Measurements from ENCODE around the gene SBK2. TPM values are rescaled to one million over a fixed set of nuclear protein-coding genes. Genes with fewer than 3 reads are reported as not detected.

SBK2 gene
- total RNA-seq, 6 experiments from 2014 or later: not detected

- Mint-ChIP-seq H3K36me3 (ENCODE audit: low read depth) (no peaks in the 10 kb centered on the region), H3K27ac (no peak overlapping the region), H3K4me1 (ENCODE audit: low read depth) (no peaks in the 10 kb centered on the region), H3K9me3 (peaks cover 6% of the 10 kb centered on the region; the same call in 1 of the 2 replicates), H3K4me3 (no peak overlapping the region), H3K27me3 (ENCODE audit: insufficient read depth) (peaks cover 17% of the 10 kb centered on the region)
- DNase-seq: no peak
- TF ChIP-seq, protein P1, sequence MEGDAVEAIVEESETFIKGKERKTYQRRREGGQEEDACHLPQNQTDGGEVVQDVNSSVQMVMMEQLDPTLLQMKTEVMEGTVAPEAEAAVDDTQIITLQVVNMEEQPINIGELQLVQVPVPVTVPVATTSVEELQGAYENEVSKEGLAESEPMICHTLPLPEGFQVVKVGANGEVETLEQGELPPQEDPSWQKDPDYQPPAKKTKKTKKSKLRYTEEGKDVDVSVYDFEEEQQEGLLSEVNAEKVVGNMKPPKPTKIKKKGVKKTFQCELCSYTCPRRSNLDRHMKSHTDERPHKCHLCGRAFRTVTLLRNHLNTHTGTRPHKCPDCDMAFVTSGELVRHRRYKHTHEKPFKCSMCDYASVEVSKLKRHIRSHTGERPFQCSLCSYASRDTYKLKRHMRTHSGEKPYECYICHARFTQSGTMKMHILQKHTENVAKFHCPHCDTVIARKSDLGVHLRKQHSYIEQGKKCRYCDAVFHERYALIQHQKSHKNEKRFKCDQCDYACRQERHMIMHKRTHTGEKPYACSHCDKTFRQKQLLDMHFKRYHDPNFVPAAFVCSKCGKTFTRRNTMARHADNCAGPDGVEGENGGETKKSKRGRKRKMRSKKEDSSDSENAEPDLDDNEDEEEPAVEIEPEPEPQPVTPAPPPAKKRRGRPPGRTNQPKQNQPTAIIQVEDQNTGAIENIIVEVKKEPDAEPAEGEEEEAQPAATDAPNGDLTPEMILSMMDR (IDR thresholded peaks at IDR 0.05): no peak
Observed at GRCh38 chr19:55563261-55563690, 26.3 kb upstream of the SBK2 start.

DNA sequence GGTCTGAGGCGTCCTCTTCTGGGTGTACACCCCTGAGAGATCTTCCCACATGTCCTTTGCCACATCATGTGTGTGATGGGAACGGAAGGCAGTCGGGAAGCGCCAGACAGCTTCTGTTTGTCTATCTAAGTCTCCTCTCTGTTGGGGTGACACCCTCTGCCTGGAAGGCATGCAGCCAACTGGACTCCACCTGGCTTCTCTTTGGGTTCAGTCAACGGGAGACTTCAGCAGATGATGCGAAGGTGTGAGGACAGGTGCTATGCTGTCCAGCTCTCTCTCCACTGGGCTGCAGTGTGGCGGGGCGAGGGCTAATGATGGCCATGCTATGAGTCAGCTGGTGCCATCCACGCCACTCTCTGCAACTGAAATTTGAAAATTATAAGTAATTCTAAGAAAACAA is 22.8 kb upstream of the SBK2 start:
- H3K4me3 Mint-ChIP-seq: no peak overlapping the region
- no peaks in the 10 kb centered on the region for H3K36me3 Mint-ChIP-seq (ENCODE audit: low read depth)
- peaks cover 11% of the 10 kb centered on the region for H3K27me3 Mint-ChIP-seq (ENCODE audit: insufficient read depth)
- peaks cover 6% of the 10 kb centered on the region; the same call in 1 of the 2 replicates for H3K9me3 Mint-ChIP-seq
- no peak overlapping the region for H3K27ac Mint-ChIP-seq
- DNase-seq: no peak
- H3K4me1 Mint-ChIP-seq (ENCODE audit: low read depth): no peaks in the 10 kb centered on the region
- TF ChIP-seq, protein P1 (IDR thresholded peaks at IDR 0.05): no peak

- Mint-ChIP-seq H3K36me3 (ENCODE audit: low read depth) (no peaks in the 10 kb centered on the region), H3K27ac (no peak overlapping the region), H3K4me1 (ENCODE audit: low read depth) (peaks cover 33% of the 10 kb centered on the region), H3K4me3 (no peak overlapping the region), H3K9me3 (no peaks in the 10 kb centered on the region), H3K27me3 (ENCODE audit: insufficient read depth) (no peaks in the 10 kb centered on the region; the same call in 1 of the 2 replicates)
- TF ChIP-seq, protein P1 (IDR thresholded peaks at IDR 0.05): no peak
- DNase-seq: no peak
Observed at GRCh38 chr19:55554741-55555152, 17.8 kb upstream of the SBK2 start.

DNA sequence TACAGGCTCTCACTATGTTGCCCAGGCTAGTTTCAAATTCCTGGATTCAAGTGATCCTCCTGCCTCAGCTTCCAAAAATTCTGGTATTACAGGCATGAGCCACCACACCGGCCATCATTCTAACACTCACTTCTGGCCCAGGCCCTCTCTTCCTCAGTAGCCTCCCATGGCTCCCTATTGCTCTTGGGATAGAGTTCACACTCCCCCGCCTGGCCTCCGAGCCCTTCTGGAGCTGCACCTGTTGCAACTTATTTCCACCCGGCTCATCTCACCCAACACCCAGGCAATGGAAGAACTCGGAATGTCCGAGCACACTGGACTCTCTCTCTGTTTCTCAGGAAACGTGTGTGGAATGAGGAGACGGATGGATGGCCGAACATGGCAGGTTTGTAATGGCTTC is 17.4 kb upstream of the SBK2 start:
- Mint-ChIP-seq H3K27me3 (ENCODE audit: insufficient read depth) (no peaks in the 10 kb centered on the region; the same call in 1 of the 2 replicates), H3K36me3 (ENCODE audit: low read depth) (no peaks in the 10 kb centered on the region), H3K4me3 (no peak overlapping the region), H3K27ac (no peak overlapping the region; the same call in 1 of the 2 replicates), H3K9me3 (no peaks in the 10 kb centered on the region), H3K4me1 (ENCODE audit: low read depth) (peaks cover 38% of the 10 kb centered on the region)
- TF ChIP-seq, protein P1 (IDR thresholded peaks at IDR 0.05): no peak
- no peak for DNase-seq

DNA sequence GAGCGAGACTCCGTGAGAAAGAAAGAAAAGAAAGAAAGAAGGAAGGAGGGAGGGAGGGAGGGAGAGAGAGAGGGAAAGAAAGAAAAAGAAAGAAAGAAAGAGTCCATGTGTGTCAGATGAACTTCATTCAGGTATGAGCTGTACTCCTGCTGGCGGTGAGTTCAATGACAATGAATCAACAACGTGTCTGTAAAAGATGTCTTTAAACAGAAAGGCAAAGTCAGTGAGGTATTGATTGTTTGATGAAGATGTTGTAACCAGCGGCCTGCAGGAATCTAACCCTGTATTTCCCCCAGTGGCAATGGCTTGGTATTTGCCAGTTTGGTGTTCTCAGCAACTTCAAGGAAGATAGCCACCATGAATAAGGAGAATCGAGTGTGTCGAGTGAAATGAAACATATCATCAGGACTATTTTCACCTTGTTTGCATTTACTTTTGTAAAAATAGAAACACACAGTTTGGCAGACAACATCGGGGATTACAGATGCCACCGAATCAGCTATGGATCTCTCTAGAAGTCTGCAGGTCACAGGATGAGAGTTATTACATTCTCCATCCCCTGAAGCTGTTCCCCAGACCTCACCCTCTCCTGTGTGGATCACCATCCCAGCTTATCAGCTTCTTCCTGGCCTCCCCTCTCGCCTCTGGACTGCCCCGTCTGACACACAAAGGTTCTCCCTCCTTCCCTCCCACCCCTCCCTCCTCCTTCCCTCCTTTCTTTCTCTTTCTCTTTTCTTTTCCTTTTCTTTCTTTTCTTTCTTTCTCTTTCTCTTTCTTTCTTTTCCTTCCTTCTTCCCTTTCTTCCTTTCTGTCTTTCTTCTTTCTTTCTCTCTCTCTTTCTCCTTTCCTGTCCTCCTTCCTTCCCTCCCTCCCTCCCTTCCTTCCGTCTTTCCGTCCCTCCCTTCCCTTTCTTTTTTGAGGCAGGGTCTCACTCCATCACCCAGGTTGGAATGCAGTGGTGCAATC is 16.6 kb upstream of the SBK2 start:
- Mint-ChIP-seq H3K36me3 (ENCODE audit: low read depth) (no peaks in the 10 kb centered on the region), H3K27ac (peak overlapping the region; percentile 89), H3K4me3 (peak overlapping the region; percentile 82), H3K9me3 (no peaks in the 10 kb centered on the region), H3K27me3 (ENCODE audit: insufficient read depth) (no peaks in the 10 kb centered on the region; the same call in 1 of the 2 replicates), H3K4me1 (ENCODE audit: low read depth) (peaks cover 39% of the 10 kb centered on the region)
- TF ChIP-seq, protein P1 (IDR thresholded peaks at IDR 0.05): peak; percentile 16
- DNase-seq: no peak
